Hematopoietic multipotent progenitor cell (in vitro differentiated cells): Measurements from ENCODE around the gene ARHGEF1. TPM values are rescaled to one million over a fixed set of nuclear protein-coding genes. Genes with fewer than 3 reads are reported as not detected.
A peak's percentile ranks its signal among the peaks of the same experiment; 100 is the strongest.

ENCODE experiments used
- DNase-seq, 3 donors: peaks; one replicate each; pipeline ENCODE4 v3.0.0-alpha.2; 2011 to 2015; ENCODE audit warnings: low read depth in 2 of 3, low spot score in 2 of 3
- small RNA-seq: library from RNA; depleted of rRNA; stranded (forward); fragments of <200 nt; gene quantifications from one replicate; pipeline ENCODE3, GENCODE V24; 2012
- total RNA-seq: library from RNA; depleted of rRNA; stranded (reverse); fragments of >200 nt; gene quantifications from one replicate; pipeline ENCODE4 v1.2.3, GENCODE V29; 2012

The ARHGEF1 gene
- total RNA-seq, 1 donor = 74.6 TPM

DNA sequence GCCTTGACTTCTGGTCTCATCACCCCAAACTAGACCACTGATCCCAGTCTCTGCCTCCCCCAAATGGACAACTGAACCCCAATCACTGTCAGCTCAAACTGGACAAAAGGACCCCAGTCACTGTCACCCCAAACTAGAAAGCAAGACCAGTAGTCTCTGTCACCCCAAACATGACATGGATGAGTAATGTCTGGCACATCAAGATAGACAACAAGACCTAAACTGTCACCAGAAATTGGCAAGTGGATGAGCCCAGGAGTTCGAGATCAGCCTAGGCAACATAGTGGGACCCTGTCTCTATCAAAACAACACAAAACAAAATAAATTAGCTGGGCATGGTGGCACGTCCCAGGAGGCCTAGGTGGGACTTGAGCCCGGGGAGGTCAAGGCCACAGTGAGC, 64.1 kb downstream of the ARHGEF1 start:
- no peak for DNase-seq

- peak; percentile 68 to 82 (median 78) for DNase-seq
Measured at GRCh38 chr19:41951686-41952172, 68.7 kb downstream of the ARHGEF1 start.

DNA sequence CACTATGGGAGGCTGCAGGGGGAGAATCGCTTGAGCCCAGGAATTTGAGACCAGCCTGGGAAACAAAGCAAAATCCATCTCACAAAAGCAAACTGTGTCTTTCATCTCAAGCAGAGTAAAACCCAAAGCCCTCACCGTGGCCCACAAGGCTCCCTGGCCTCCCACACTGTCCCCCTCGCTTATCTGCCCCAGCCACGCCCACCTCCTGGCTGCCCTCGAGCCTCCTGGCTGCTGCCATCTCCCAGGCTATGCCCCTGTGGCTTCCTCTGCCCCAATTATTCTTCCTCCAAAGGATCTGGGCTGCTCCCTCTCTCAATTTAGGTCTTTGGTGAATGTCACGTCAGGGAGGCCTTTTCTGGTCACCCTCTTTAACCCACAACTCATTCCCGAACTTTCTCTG, 72.5 kb downstream of the ARHGEF1 start:
- DNase-seq = no peak

GRCh38 chr19:41956621-41957020, 73.6 kb downstream of the ARHGEF1 start:
- DNase-seq = no peak

Small RNA genes within 50 kb of the gene (small RNA-seq; reads per million reads assigned to genes)
- not detected for gene MIR6797

Other genes starting within 250 kb of the ARHGEF1 start
- gene CEACAM7, start 194.9 kb upstream of the ARHGEF1 start, total RNA-seq = not detected
- gene CEACAM5, start 174.6 kb upstream of the ARHGEF1 start, total RNA-seq = not detected
- 0.27 TPM for gene CEACAM6, start 127.7 kb upstream of the ARHGEF1 start, total RNA-seq
- gene CEACAM3, start 86.6 kb upstream of the ARHGEF1 start, total RNA-seq = 0.27 TPM
- gene LYPD4, start 38.5 kb upstream of the ARHGEF1 start, total RNA-seq = not detected
- gene DMRTC2, start 38.1 kb upstream of the ARHGEF1 start, total RNA-seq = not detected
- 3,007 TPM for gene RPS19, start 22.9 kb upstream of the ARHGEF1 start, total RNA-seq
- gene CD79A, start 5.9 kb upstream of the ARHGEF1 start, total RNA-seq = 17.2 TPM
- under 0.01 TPM for gene ERFL, start 45.3 kb downstream of the ARHGEF1 start, total RNA-seq
- gene RABAC1, start 76.1 kb downstream of the ARHGEF1 start, total RNA-seq = 172 TPM
- gene ATP1A3, start 111.0 kb downstream of the ARHGEF1 start, total RNA-seq = 5.4 TPM
- 22.1 TPM for gene GRIK5, start 187.0 kb downstream of the ARHGEF1 start, total RNA-seq
- gene ZNF574, start 193.0 kb downstream of the ARHGEF1 start, total RNA-seq = 67.6 TPM
- gene POU2F2, start 249.3 kb downstream of the ARHGEF1 start, total RNA-seq = 5.7 TPM